HG02884 (cell line): Measurements from ENCODE around the gene LRRC8C.
A peak's percentile ranks its signal among the peaks of the same experiment; 100 is the strongest.

Source experiments
- ATAC-seq: cut with Tn5 transposase; IDR thresholded peaks from one replicate; pipeline ENCODE4 v1.9.1; 2021; ENCODE audit warnings: mild to moderate bottlenecking, moderate library complexity; ENCODE audit not compliant: unreplicated experiment

Gene LRRC8C

DNA sequence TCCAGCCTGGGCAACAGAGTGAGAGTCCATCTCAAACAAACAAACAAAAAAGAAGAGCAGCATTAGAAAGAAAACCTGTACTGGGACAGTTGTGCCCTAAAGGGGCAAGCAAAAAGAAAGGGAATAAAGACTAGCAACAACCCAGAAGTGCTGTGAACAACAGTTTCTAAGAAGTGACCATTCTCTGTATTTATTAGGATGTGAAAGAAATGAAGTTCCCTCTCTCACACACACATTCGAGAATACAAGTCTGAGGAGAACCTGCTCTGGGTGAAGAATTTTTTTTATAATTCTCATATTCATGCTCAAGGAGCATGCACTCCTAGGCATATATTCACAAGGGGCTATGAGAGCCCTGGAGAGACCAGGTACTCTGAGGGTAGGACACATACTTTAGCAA lies 128.4 kb downstream of the LRRC8C start:
- no peak for ATAC-seq

DNA sequence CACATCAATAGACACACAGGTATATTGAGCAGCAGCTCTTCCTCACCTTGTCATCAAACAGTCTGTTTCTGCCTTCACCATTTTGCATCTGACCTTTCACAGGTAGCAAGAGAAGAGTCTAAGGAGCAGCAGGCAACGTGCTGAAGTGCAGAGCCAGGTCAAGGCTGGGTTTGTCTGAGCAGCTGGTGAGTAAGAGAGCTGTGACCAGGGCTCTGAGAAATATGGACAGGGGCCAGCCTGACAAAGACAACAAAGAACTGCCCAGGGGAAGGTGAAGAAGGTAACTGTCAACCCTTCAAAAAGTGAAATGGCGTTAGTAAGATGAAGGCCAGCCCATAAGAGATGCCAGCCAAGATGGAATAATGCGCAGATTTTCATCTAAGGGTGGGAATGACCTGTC lies 129.0 kb downstream of the LRRC8C start:
- no peak for ATAC-seq

DNA sequence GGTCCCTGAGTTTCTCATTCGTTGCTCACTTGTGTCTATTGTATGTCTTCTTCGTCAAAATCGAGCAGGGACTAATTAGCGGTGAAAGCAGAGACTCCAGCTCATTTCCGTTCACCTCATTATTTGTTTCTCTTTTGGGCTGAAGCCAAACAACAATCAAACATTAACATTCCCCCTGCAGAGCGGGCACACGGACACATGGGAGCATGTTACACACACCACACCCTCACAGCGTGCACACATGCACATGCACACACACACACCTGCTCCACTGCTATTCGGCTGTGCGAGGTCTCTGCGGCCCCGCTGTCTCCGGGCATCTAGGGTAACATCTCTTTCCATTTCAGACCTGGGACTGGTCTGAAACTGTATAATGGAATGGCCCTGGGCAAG lies 129.5 kb downstream of the LRRC8C start:
- no peak for ATAC-seq

DNA sequence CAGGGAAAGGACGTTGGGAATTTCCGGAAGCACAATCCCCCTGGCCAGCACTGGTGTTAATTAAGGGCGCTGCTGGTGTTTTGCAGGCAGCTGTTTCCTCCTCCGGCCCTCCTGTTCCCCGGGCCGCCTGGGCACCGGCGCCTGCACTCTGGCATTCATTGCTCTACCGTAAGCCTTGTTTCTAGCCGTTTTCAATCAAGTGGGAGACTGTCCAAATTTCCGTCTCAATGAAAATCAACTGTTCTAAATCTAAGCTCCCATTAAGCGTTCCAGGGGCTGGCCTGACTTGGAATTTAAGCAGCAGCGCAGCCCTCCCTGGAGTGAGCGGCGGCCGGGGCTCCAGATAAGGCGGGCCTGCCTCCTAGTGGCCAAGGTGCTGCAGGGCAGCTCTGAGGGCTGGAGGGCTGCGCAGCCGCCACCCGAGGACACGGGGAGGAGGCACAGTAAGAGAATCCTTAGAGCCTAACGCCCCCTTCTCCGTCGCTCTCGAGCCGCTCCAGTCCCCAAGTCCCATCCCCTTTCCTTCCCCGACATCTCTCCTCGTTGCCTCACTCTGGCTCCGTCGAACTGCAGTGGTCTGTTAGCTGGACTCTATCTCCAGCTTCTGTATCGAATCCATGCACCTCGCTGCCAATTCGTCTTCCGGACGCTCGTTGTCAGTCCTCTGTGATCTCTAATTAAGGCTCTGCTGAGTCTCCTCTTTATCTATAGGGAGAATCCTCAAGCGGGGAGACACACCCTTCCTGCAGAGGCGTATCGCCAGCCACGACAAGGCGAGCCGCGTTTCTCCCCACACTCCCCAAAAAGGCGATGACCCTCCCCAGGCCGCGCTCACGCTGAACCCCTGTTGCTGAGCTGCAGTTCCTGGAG lies 130.1 kb downstream of the LRRC8C start:
- ATAC-seq = peak; percentile 98

DNA sequence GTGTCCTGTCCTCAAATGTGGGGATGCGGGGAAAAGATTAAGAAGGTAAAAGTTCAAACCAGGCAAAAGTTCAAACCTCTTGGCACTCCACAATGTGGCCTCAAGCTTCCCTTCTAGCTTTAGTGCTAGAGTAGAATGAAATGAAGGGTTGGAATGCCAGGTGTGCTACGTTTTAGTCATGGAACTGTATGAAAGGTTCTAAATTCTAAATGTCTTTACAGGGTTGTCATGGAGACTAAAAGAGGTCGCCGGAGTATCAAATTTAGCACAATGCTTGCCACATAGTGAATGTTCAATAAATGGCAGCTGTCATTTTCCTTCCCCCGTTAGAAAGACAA lies 130.7 kb downstream of the LRRC8C start:
- no peak for ATAC-seq

DNA sequence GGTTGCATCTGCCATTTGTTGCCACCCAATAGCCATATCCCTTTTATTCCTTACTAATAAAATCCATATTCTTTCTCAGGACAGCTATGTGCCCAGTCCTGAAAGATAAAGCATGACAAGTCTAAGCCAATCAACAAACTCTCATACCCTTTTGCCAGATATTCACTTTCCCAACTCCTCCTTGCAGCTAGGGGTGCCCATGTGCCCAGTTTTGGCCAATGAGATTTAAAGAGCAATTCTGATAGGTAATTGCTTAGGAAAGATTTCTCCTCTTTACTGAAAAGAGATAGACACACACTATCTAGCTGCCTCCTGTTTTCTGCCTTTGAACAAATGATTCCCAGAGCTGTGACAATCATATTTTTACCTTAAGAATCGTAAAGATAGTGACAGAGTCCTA lies 132.9 kb downstream of the LRRC8C start:
- no peak for ATAC-seq

DNA sequence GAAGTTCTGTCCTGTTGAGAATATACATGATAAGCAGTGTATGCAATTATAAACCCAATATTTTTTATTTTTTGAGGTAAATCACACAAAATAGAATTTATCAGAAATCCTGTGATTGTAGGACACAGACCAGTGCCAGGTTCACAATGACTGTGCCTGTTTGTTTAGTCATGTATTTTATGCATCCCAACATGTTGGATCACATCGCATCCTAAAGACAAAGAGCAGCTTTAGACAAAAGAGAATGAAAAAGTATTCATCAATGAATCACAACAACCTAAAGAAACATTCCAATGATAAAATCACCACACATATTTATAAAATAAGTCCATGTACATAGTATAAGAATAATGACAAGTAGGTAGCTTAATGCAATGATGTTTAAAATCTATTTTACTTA lies 134.7 kb downstream of the LRRC8C start:
- no peak for ATAC-seq
